ENCODE results near the gene SLC22A12.

SLC22A12 gene

GRCh38 chr11:64563966-64564365 is 27.1 kb upstream of the SLC22A12 start:
- no peak for DNase-seq

GRCh38 chr11:64564419-64564818 is 26.6 kb upstream of the SLC22A12 start:
- no peak for DNase-seq

- no peak for DNase-seq
Observed at GRCh38 chr11:64564947-64565889, 25.8 kb upstream of the SLC22A12 start.

- peak in 7 of 14 donors; percentile 9 to 49 (median 31) for DNase-seq
Observed at GRCh38 chr11:64566042-64566914, 24.7 kb upstream of the SLC22A12 start.

GRCh38 chr11:64566915-64567891 is 23.8 kb upstream of the SLC22A12 start:
- peak in 2 of 14 donors; percentile 3 to 69 for DNase-seq

GRCh38 chr11:64568041-64568571 is 22.9 kb upstream of the SLC22A12 start:
- peak in 1 of 14 donors; percentile 42 for DNase-seq

GRCh38 chr11:64568584-64569140 is 22.4 kb upstream of the SLC22A12 start:
- DNase-seq = no peak

GRCh38 chr11:64569300-64569970 is 21.6 kb upstream of the SLC22A12 start:
- DNase-seq = no peak

GRCh38 chr11:64570341-64570740 is 20.7 kb upstream of the SLC22A12 start:
- DNase-seq = peak in 1 of 14 donors; percentile 35

- DNase-seq = no peak
Observed at GRCh38 chr11:64571050-64571409, 20.0 kb upstream of the SLC22A12 start.

- DNase-seq = peak in 1 of 14 donors; percentile 42
Observed at GRCh38 chr11:64571410-64572091, 19.5 kb upstream of the SLC22A12 start.

- no peak for DNase-seq
Observed at GRCh38 chr11:64572143-64572542, 18.9 kb upstream of the SLC22A12 start.

- no peak for DNase-seq
Observed at GRCh38 chr11:64577202-64577601, 13.8 kb upstream of the SLC22A12 start.

- peak in 1 of 14 donors; percentile 85 for DNase-seq
Observed at GRCh38 chr11:64580412-64580811, 10.6 kb upstream of the SLC22A12 start.

- DNase-seq = peak in 1 of 14 donors; percentile 72
Observed at GRCh38 chr11:64581057-64581523, 9.9 kb upstream of the SLC22A12 start.

GRCh38 chr11:64582885-64583284 is 8.1 kb upstream of the SLC22A12 start:
- DNase-seq = peak in 1 of 14 donors; percentile 58

- DNase-seq = peak in 1 of 14 donors; percentile 71
Observed at GRCh38 chr11:64583296-64584262, 7.4 kb upstream of the SLC22A12 start.

GRCh38 chr11:64585150-64585549 is 5.9 kb upstream of the SLC22A12 start:
- DNase-seq = no peak

GRCh38 chr11:64586366-64586765 is 4.7 kb upstream of the SLC22A12 start:
- no peak for DNase-seq
